K562 (cell line): ENCODE data around the gene CCNB1. TPM values are rescaled to one million over a fixed set of nuclear protein-coding genes. Genes with fewer than 3 reads are reported as not detected.

Experiments
- polyA plus RNA-seq, 8 experiments: library from polyadenylated mRNA; depleted of rRNA in 4 of 8; stranded (reverse) in 5 of 8; unstranded in 3 of 8; fragments of >200 nt; fragmentation: Nextera tagmentation in 2 of 8; fragmentation: Illumina TruSeq in 1 of 8; extraction: Ambion mirVana in 2 of 8; extraction: Trizol in 1 of 8; gene quantifications; 2 replicates each; pipeline versions ENCODE4 v1.2.1 to v1.2.3, GENCODE V29; 2011 to 2014; ENCODE audit warnings: inconsistent platforms in 1 of 8, missing spikeins in 1 of 8
- total RNA-seq, 7 experiments: library from RNA; depleted of rRNA in 6 of 7; stranded (reverse); fragments of >200 nt in 6 of 7; fragmentation: Illumina TruSeq in 2 of 7; extraction: Trizol in 2 of 7; gene quantifications; 2 replicates each; pipeline versions ENCODE4 v1.2.1 to v1.2.3, GENCODE V29; 2011 to 2021; ENCODE audit warnings: low replicate concordance in 1 of 7
- TF ChIP-seq, protein P1 (sequence below): fragments of 200-600 bp; sonication (generic); IDR thresholded peaks from one replicate; pipeline ENCODE4 v1.6.1; 2012; ENCODE audit warnings: mild to moderate bottlenecking, low read depth, low read length, inconsistent platforms

Gene CCNB1
- total and polyA plus RNA-seq, 9 of the 15 experiments (the other 6 are each of a cell fraction or from before 2014, with no cell fraction given) = 165 to 679 (median 271) TPM

DNA sequence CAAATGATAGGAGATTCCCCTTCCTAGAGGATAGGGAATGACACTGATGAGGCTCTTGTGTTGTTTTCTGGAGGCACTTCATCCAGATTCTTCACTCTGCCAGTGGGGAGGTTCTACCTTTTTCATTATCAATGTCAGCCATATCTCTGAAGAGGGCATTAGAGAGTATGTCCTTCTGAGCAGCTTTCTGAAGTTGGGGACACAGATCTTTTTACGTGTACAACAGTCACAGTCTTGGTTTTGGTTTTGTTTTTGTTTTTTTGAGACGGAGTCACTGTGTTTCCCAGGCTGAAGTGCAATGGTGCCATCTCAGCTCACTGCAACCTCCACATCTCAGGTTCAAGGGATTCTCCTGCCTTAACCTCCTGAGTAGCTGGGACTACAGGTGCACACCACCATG is 45.1 kb downstream of the CCNB1 start (continued):
- TF ChIP-seq, protein P1, sequence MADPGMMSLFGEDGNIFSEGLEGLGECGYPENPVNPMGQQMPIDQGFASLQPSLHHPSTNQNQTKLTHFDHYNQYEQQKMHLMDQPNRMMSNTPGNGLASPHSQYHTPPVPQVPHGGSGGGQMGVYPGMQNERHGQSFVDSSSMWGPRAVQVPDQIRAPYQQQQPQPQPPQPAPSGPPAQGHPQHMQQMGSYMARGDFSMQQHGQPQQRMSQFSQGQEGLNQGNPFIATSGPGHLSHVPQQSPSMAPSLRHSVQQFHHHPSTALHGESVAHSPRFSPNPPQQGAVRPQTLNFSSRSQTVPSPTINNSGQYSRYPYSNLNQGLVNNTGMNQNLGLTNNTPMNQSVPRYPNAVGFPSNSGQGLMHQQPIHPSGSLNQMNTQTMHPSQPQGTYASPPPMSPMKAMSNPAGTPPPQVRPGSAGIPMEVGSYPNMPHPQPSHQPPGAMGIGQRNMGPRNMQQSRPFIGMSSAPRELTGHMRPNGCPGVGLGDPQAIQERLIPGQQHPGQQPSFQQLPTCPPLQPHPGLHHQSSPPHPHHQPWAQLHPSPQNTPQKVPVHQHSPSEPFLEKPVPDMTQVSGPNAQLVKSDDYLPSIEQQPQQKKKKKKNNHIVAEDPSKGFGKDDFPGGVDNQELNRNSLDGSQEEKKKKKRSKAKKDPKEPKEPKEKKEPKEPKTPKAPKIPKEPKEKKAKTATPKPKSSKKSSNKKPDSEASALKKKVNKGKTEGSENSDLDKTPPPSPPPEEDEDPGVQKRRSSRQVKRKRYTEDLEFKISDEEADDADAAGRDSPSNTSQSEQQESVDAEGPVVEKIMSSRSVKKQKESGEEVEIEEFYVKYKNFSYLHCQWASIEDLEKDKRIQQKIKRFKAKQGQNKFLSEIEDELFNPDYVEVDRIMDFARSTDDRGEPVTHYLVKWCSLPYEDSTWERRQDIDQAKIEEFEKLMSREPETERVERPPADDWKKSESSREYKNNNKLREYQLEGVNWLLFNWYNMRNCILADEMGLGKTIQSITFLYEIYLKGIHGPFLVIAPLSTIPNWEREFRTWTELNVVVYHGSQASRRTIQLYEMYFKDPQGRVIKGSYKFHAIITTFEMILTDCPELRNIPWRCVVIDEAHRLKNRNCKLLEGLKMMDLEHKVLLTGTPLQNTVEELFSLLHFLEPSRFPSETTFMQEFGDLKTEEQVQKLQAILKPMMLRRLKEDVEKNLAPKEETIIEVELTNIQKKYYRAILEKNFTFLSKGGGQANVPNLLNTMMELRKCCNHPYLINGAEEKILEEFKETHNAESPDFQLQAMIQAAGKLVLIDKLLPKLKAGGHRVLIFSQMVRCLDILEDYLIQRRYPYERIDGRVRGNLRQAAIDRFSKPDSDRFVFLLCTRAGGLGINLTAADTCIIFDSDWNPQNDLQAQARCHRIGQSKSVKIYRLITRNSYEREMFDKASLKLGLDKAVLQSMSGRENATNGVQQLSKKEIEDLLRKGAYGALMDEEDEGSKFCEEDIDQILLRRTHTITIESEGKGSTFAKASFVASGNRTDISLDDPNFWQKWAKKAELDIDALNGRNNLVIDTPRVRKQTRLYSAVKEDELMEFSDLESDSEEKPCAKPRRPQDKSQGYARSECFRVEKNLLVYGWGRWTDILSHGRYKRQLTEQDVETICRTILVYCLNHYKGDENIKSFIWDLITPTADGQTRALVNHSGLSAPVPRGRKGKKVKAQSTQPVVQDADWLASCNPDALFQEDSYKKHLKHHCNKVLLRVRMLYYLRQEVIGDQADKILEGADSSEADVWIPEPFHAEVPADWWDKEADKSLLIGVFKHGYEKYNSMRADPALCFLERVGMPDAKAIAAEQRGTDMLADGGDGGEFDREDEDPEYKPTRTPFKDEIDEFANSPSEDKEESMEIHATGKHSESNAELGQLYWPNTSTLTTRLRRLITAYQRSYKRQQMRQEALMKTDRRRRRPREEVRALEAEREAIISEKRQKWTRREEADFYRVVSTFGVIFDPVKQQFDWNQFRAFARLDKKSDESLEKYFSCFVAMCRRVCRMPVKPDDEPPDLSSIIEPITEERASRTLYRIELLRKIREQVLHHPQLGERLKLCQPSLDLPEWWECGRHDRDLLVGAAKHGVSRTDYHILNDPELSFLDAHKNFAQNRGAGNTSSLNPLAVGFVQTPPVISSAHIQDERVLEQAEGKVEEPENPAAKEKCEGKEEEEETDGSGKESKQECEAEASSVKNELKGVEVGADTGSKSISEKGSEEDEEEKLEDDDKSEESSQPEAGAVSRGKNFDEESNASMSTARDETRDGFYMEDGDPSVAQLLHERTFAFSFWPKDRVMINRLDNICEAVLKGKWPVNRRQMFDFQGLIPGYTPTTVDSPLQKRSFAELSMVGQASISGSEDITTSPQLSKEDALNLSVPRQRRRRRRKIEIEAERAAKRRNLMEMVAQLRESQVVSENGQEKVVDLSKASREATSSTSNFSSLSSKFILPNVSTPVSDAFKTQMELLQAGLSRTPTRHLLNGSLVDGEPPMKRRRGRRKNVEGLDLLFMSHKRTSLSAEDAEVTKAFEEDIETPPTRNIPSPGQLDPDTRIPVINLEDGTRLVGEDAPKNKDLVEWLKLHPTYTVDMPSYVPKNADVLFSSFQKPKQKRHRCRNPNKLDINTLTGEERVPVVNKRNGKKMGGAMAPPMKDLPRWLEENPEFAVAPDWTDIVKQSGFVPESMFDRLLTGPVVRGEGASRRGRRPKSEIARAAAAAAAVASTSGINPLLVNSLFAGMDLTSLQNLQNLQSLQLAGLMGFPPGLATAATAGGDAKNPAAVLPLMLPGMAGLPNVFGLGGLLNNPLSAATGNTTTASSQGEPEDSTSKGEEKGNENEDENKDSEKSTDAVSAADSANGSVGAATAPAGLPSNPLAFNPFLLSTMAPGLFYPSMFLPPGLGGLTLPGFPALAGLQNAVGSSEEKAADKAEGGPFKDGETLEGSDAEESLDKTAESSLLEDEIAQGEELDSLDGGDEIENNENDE = no peak
